GM10266 (cell line): ENCODE data around the gene YAP1.

Source experiments
- DNase-seq: peaks from one replicate; pipeline ENCODE4 v3.0.0; 2012; ENCODE audit errors: extremely low spot score
- TF ChIP-seq, protein P1 (sequence below): IDR thresholded peaks from 2 replicates; pipeline ENCODE4 v1.5.1; 2012; ENCODE audit warnings: mild to moderate bottlenecking, low read depth; ENCODE audit not compliant: control insufficient read depth, insufficient read depth; ENCODE audit errors: missing control alignments

The YAP1 gene

DNA sequence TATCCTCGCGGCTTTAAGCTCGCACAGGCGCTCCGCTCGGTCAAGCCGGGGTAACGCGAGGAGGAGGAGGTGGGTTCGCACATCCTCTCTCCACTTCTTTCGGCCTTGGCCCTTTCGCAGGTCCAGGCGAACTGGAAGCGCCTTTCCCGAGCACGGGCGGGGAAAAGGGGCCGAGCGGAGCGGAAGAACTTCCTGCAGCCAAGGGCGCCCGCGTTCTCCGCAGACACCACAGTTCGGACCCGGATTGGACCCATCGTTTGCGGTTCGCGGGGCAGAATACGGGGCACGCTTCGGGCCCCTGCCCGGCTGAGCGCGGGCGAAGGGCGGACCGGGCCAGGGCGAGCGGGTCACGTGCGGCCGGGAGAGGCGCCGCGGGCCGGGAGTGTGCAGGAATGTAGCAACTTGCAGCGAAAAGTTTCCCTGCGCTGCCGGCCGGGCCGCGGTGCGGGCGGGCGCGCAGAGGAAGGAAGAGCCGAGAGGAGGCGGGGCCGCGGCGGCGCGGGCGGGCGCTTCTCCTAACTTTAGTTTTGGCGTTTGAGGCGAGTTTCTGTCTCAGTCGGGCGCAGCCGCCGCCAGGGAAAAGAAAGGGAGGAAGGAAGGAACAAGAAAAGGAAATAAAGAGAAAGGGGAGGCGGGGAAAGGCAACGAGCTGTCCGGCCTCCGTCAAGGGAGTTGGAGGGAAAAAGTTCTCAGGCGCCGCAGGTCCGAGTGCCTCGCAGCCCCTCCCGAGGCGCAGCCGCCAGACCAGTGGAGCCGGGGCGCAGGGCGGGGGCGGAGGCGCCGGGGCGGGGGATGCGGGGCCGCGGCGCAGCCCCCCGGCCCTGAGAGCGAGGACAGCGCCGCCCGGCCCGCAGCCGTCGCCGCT lies at the start of gene YAP1:
Gene YAP1 (plus strand): TSS at position 552 of the 865 bp plus-strand sequence. CDS start 402 bp downstream, outside the sequence.
- DNase-seq: peak; percentile 77
- TF ChIP-seq, protein P1, sequence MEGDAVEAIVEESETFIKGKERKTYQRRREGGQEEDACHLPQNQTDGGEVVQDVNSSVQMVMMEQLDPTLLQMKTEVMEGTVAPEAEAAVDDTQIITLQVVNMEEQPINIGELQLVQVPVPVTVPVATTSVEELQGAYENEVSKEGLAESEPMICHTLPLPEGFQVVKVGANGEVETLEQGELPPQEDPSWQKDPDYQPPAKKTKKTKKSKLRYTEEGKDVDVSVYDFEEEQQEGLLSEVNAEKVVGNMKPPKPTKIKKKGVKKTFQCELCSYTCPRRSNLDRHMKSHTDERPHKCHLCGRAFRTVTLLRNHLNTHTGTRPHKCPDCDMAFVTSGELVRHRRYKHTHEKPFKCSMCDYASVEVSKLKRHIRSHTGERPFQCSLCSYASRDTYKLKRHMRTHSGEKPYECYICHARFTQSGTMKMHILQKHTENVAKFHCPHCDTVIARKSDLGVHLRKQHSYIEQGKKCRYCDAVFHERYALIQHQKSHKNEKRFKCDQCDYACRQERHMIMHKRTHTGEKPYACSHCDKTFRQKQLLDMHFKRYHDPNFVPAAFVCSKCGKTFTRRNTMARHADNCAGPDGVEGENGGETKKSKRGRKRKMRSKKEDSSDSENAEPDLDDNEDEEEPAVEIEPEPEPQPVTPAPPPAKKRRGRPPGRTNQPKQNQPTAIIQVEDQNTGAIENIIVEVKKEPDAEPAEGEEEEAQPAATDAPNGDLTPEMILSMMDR: no peak

- TF ChIP-seq, protein P1: no peak
These were observed 49.0 kb upstream of the YAP1 start for GRCh38 chr11:102061276-102061675.

DNA sequence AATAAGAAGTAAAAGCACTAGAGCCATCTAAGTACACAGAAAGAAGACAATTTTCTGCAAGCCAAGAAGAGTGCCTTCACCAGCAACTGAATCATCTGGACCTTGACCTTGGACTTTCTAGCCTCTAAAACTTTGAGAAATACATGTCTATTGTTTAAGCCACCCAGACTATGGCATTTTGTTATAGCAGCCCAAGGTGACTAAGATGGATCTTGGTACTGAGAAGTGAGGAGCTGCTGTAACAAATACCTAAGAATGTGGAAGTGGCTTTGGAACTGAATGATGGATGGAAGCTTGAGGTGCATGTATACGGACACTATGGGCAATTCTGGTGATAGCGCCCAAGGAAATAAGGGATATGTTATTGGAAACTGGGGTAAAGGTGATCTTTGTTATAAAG lies 48.1 kb upstream of the YAP1 start:
- DNase-seq: no peak

More at GRCh38 chr11:102061276-102061675, 49.0 kb upstream of the YAP1 start:
- DNase-seq: no peak

DNA sequence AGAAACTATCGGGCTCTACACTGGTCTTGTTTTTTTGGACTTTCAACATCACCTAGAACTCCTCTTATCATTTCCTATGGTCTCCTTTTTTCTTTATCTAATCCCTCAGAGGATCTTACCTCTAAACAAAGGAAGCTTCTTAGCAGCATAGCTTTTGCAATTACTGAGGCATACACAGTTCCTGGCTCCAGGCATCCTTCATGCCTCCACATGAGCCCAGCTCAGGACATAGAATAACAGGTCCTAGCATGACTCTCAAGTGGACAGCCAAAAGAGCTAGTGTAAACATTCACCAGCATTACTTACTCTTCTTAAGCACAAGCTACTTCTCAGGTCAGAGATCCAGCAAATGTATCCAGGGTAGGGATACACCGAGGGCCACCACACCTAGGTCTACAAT lies 45.9 kb upstream of the YAP1 start:
- TF ChIP-seq, protein P1: no peak

More for the DNA sequence above, 48.1 kb upstream of the YAP1 start:
- TF ChIP-seq, protein P1: no peak

DNA sequence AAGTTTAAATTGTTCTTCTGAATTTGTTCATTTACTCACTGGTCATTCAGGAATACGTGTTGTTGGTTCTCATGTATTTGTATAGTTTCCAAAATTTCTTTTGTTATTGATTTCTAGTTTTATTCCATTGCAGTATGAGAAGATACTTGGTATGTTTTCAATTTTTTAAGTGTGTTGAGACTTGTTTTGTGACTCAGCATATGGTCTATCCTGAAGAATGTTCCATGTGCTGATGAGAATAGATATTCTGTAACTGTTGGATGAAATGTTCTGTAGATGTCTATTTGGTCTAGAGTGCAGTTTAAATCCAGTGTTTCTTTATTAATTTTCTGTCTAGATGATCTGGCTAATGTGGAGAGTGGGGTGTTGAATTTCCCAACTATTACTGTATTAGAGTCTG lies 39.5 kb upstream of the YAP1 start:
- DNase-seq: no peak
- TF ChIP-seq, protein P1: no peak

More for the DNA sequence above, 45.9 kb upstream of the YAP1 start:
- DNase-seq: no peak

DNA sequence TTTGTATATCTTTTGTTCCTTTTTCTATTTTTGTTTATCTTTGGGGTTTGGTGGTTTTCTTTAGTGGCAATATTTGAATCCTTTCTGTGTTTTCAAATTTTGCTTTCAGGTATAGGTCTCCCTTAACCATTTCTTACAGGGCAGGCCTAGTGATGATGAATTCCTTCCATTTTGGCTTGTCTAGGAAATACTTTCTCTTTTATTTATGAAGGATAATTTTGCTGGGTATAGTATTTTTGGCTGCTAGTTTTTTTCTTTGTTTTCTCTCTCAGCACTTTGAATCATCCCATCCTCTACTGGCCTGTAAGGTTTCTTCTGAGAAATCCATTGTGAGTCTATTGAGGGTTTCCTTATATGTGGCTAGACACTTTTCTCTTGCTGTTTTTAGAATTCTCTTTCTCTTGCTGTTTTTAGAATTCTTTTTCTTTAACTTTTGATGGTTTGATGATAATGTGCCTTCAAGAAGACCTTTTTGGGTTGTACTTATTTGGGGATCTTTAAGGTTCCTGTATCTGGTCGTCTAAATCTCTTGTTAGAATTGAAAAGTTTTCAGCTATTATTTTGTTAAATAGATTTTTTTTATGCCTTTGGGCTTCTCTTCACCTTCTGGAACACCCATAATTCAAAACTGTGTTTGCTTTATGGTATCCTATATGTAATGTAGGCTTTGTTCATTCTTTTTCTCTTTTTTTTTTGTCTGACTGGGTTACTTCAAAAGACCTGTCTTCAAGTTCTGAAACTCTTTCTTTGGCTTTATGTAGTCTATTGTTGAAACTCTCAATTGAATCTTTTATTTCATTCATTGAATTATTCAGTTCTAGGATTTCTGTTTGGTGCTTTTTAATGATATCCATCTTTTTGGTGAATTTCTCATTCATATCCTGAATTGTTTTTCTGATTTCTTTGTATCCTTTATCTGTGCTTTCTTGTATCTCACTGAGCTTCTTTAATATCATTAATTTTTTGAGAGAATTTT lies 38.5 kb upstream of the YAP1 start:
- no peak for DNase-seq
- TF ChIP-seq, protein P1: no peak

DNA sequence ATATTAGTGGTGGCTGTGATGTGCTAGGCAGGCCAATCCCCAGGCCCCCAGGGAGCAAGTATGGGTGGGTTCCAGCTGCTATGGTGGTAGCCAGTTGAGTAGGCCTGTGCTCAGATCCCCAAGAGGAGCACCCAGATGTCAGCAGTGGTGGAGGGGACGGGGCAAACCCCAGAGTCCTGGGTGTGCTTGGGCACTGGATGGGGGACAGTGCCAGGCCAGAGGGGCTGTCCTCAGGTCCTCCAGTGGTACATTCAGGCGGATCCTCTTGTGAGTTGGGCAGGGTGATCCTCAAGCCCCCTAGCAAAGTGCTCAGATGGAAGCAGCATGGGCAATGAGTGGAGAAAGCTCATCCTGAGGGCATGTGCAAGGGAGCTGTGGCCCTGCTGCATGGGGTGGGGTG lies 37.0 kb upstream of the YAP1 start:
- TF ChIP-seq, protein P1: no peak
- no peak for DNase-seq
